Adrenal gland (tissue), 12 donors: ENCODE data around the gene COL15A1. TPM values are rescaled to one million over a fixed set of nuclear protein-coding genes. Genes with fewer than 3 reads are reported as not detected.

Experiments
- DNase-seq, 7 donors: peaks; one replicate each; pipeline ENCODE4 v3.0.0-alpha.2; 2019 to 2020
- H3K27ac ChIP-seq, 5 donors: fragments of 200-600 bp; sonication (generic) in 4 of 5; 1 replicate in 3 of 5; 2 replicates in 2 of 5; pipeline versions ENCODE4 v1.5.1 to v1.8.0; 2016 to 2020; ENCODE audit warnings: mild to moderate bottlenecking in 1 of 5
- H3K27me3 ChIP-seq: fragments of 200-600 bp; 2 replicates; pipeline ENCODE4 v1.8.0; 2021
- H3K36me3 ChIP-seq, 2 donors: fragments of 200-600 bp; replicated peaks in 1 of 2; 1 replicate in 1 of 2; 2 replicates in 1 of 2; pipeline versions ENCODE4 v1.5.1 to v1.8.0; 2018 to 2022
- H3K4me1 ChIP-seq, 2 donors: fragments of 200-600 bp; replicated peaks in 1 of 2; 1 replicate in 1 of 2; 2 replicates in 1 of 2; pipeline versions ENCODE4 v1.5.1 to v1.8.0; 2018 to 2021
- H3K4me3 ChIP-seq, 4 donors: fragments of 200-600 bp; sonication (generic) in 3 of 4; one replicate each; pipeline ENCODE4 v1.5.1; 2016 to 2018
- H3K9me3 ChIP-seq, 3 donors: fragments of 200-600 bp; sonication (generic) in 1 of 3; replicated peaks in 1 of 3; 1 replicate in 2 of 3; 2 replicates in 1 of 3; pipeline versions ENCODE4 v1.5.1 to v1.8.0; 2016 to 2021
- POLR2A ChIP-seq, 2 donors: fragments of 450-650 bp; IDR thresholded peaks; one replicate each; pipeline ENCODE4 v1.6.1; 2017; ENCODE audit warnings: antibody characterized with exemption in 2 of 2, mild to moderate bottlenecking in 2 of 2, moderate library complexity in 1 of 2
- WGBS, 4 donors: extraction: QIAGEN DNeasy Blood & Tissue Kit in 2 of 4; methylation state at CpG; one replicate each; pipeline versions ENCODE4 v1.1.5 to v1.1.7; 2013 to 2017; 5-methylcytosine and 5-hydroxymethylcytosine counted together
- intact Hi-C, 2 donors: fragments of 100-400 bp; cut with DNase I; formaldehyde crosslinking; loops; one replicate each; pipeline versions ENCODE4 v1.14.1 to v1.15.0; 2022 to 2023
- polyA plus RNA-seq, 3 donors: library from polyadenylated mRNA; stranded (reverse); fragments of 200-250 nt in 2 of 3; fragments of 350-450 nt in 1 of 3; fragmentation: Illumina TruSeq in 1 of 3; extraction: RNeasy Lipid Tissue Mini Kit (QIAGEN cat#74804) in 1 of 3; gene quantifications; one replicate each; pipeline ENCODE4 v1.2.3, GENCODE V29; 2013 to 2014
- total RNA-seq, 9 donors: library from RNA; depleted of rRNA in 4 of 9; stranded (reverse); fragments of >200 nt in 4 of 9; fragments of 120-200 nt in 1 of 9; fragmentation: NEBNext Ultra II Directional in 1 of 9; extraction: Animal tissue kit (Norgen Biotek cat#: 25700) in 1 of 9; gene quantifications; one replicate each; pipeline versions ENCODE4 v1.1.0 to v1.2.4, GENCODE V29; 2013 to 2023
- TF ChIP-seq, protein P1 (sequence below), 6 experiments: fragments of 450-650 bp in 4 of 6; fragments of 200-600 bp in 2 of 6; sonication (generic) in 1 of 6; IDR thresholded peaks; 1 replicate in 5 of 6; 2 replicates in 1 of 6; pipeline versions ENCODE4 v1.5.1 to v1.8.0; 2016 to 2021; ENCODE audit warnings: antibody characterized with exemption in 6 of 6, mild to moderate bottlenecking in 2 of 6, moderate library complexity in 1 of 6
- donor health status: healthy with polysubstance abuse.
- donor health status: Bipolar disorder and iron deficiency.
- donor health status: DM: yes; HTN: yes; CAD: no.
- donor health status: DM: no; HTN: no; CAD: no.
- donor health status: DM: no; HTN: no; CAD: no.
- donor health status: DM: yes; HTN: yes; CAD: no.

COL15A1 gene
- total and polyA plus RNA-seq, 12 donors, result 34.8 to 320 (median 101) TPM

- DNase-seq, result no peak
- Histone ChIP-seq H3K36me3 (peaks cover 0 to 38% of the 10 kb centered on the region in 2 donors), H3K4me1 (peaks cover 0 to 35% of the 10 kb centered on the region in 2 donors), H3K27me3 (no peaks in the 10 kb centered on the region), H3K4me3 (no peak overlapping the region), H3K9me3 (no peaks in the 10 kb centered on the region), H3K27ac (peak overlapping the region in 2 of 5 donors; percentile 29 to 69)
- intact Hi-C loops, result no loop called here
- TF ChIP-seq, protein P1, sequence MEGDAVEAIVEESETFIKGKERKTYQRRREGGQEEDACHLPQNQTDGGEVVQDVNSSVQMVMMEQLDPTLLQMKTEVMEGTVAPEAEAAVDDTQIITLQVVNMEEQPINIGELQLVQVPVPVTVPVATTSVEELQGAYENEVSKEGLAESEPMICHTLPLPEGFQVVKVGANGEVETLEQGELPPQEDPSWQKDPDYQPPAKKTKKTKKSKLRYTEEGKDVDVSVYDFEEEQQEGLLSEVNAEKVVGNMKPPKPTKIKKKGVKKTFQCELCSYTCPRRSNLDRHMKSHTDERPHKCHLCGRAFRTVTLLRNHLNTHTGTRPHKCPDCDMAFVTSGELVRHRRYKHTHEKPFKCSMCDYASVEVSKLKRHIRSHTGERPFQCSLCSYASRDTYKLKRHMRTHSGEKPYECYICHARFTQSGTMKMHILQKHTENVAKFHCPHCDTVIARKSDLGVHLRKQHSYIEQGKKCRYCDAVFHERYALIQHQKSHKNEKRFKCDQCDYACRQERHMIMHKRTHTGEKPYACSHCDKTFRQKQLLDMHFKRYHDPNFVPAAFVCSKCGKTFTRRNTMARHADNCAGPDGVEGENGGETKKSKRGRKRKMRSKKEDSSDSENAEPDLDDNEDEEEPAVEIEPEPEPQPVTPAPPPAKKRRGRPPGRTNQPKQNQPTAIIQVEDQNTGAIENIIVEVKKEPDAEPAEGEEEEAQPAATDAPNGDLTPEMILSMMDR (IDR thresholded peaks at IDR 0.05), result no peak
- no peak for TF ChIP-seq POLR2A (IDR thresholded peaks at IDR 0.05)
- 68 to 83% (median 79%) methylated on average over 2 to 4 of the region's 4 CpGs for WGBS, 4 donors
Measured at GRCh38 chr9:99050924-99051323, 107.2 kb downstream of the COL15A1 start.

DNA sequence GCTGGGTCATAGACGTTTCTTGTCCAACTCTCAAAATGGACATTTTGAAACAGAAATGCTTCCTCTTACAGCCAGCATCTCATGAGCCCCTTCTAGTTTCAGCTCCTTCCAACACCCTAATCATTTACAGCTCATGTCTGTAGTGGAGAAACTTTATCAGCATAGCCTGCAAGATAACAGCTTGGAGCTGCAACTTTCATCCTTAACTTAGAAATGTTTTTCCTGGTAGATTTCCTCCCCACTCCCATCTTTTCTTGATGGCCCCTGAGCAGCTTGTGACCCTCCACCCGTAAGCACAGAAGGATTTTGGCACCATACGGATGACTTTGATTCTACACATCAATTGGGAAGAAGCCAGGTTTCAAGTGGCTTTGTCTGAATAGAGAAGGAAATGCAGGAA lies 107.7 kb downstream of the COL15A1 start:
- 37 to 56% (median 51%) methylated on average over 3 of the region's 3 CpGs for WGBS, 4 donors
- no peak for DNase-seq

DNA sequence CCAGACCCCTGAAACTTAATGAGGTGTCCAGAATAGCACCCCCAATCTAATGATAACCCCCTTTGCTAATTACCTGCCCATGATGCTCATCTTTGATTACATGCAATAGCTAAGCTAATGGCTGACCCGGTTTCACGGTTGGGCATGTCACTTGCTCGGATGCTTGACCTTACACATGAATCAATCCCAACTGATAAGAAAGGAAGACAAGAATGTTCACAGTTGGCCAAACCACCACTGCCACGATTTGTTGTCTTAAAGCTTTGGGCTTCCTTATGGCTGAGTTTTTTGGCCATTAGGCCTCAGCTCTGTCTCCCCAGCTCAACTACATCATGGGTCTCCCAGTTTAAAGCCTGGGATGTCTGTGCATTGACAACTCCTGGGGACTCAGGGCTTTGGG lies 108.1 kb downstream of the COL15A1 start:
- Histone ChIP-seq H3K9me3 (no peaks in the 10 kb centered on the region), H3K36me3 (peaks cover 0 to 34% of the 10 kb centered on the region in 2 donors), H3K4me3 (no peak overlapping the region), H3K27me3 (no peaks in the 10 kb centered on the region), H3K27ac (no peak overlapping the region), H3K4me1 (peaks cover 0 to 35% of the 10 kb centered on the region in 2 donors)
- TF ChIP-seq POLR2A (IDR thresholded peaks at IDR 0.05), result no peak
- TF ChIP-seq, protein P1 (IDR thresholded peaks at IDR 0.05), result no peak
- DNase-seq, result no peak
- intact Hi-C loops, result no loop called here
- 37 to 59% (median 40%) methylated on average over 4 of the region's 4 CpGs for WGBS, 4 donors

More for the DNA sequence above, 107.7 kb downstream of the COL15A1 start:
- Histone ChIP-seq H3K27ac (no peak overlapping the region), H3K27me3 (no peaks in the 10 kb centered on the region), H3K4me1 (peaks cover 0 to 35% of the 10 kb centered on the region in 2 donors), H3K9me3 (no peaks in the 10 kb centered on the region), H3K36me3 (peaks cover 0 to 34% of the 10 kb centered on the region in 2 donors), H3K4me3 (no peak overlapping the region)
- TF ChIP-seq POLR2A (IDR thresholded peaks at IDR 0.05), result no peak
- TF ChIP-seq, protein P1 (IDR thresholded peaks at IDR 0.05), result no peak
- intact Hi-C loops, result no loop called here

GRCh38 chr9:99052815-99053715 lies 109.4 kb downstream of the COL15A1 start:
- intact Hi-C loops, result no loop called here
- no peak for DNase-seq
- H3K4me1 ChIP-seq, result peaks cover 0 to 36% of the 10 kb centered on the region in 2 donors
- no peaks in the 10 kb centered on the region for H3K9me3 ChIP-seq
- H3K27me3 ChIP-seq, result no peaks in the 10 kb centered on the region
- no peak for TF ChIP-seq POLR2A (IDR thresholded peaks at IDR 0.05)
- TF ChIP-seq, protein P1 (IDR thresholded peaks at IDR 0.05), result no peak
- H3K4me3 ChIP-seq, result no peak overlapping the region
- H3K36me3 ChIP-seq, result peaks cover 0 to 24% of the 10 kb centered on the region in 2 donors
- H3K27ac ChIP-seq, result no peak overlapping the region
- 84 to 89% (median 85%) methylated on average over 8 to 10 of the region's 10 CpGs for WGBS, 4 donors
